PC-9 (cell line): Measurements from ENCODE around the gene MIEN1. TPM values are rescaled to one million over a fixed set of nuclear protein-coding genes. Genes with fewer than 3 reads are reported as not detected.
A peak's percentile ranks its signal among the peaks of the same experiment; 100 is the strongest.

Experiments used
- BruUV-seq: library from RNA; stranded (reverse); fragments of 400-500 nt; replicated peaks from 2 replicates; lab custom pipeline; 2021; lab: Mats Ljungman, UMichigan
- CTCF ChIA-PET: fragments of 300-600 bp; sonication (Branson Sonifier 250); formaldehyde crosslinking; loops from one replicate; lab custom pipeline; 2022; ENCODE audit warnings: antibody characterized with exemption; lab: Charles Lee
- POLR2A ChIA-PET: fragments of 300-600 bp; sonication (Branson Sonifier 250); formaldehyde crosslinking; loops from one replicate; lab custom pipeline; 2022; ENCODE audit warnings: antibody characterized with exemption; ENCODE audit not compliant: unreplicated experiment; lab: Charles Lee
- DNase-seq, 2 experiments: peaks; one replicate each; pipeline versions ENCODE4 v3.0.0 to v3.0.0-alpha.2; 2015 to 2022; ENCODE audit warnings: mixed read lengths in 1 of 2
- H2AFZ ChIP-seq: fragments of 200-600 bp; sonication (generic); 2 replicates; pipeline ENCODE4 v1.8.1; 2017; ENCODE audit warnings: antibody characterized with exemption
- H3F3A ChIP-seq: fragments of 200-600 bp; sonication (generic); 2 replicates; pipeline ENCODE4 v1.8.1; 2017; ENCODE audit warnings: antibody characterized with exemption, mild to moderate bottlenecking, low read depth; ENCODE audit not compliant: insufficient read depth
- H3K27ac ChIP-seq: fragments of 200-600 bp; sonication (generic); 2 replicates; pipeline ENCODE4 v1.6.1; 2016; ENCODE audit warnings: mixed run types
- H3K27me3 ChIP-seq: fragments of 200-600 bp; sonication (generic); 2 replicates; pipeline ENCODE4 v1.6.1; 2016; ENCODE audit warnings: low read depth, mixed run types; ENCODE audit not compliant: insufficient read depth
- H3K36me3 ChIP-seq: fragments of 200-600 bp; sonication (generic); 2 replicates; pipeline ENCODE4 v1.6.1; 2016; ENCODE audit warnings: low read depth, mixed run types
- H3K4me1 ChIP-seq: fragments of 200-600 bp; sonication (generic); replicated peaks from 2 replicates; pipeline ENCODE4 v1.6.1; 2016; ENCODE audit warnings: mixed run types; ENCODE audit not compliant: insufficient read depth
- H3K4me2 ChIP-seq: fragments of 200-600 bp; sonication (generic); 2 replicates; pipeline ENCODE4 v1.6.1; 2017; ENCODE audit warnings: mixed run types
- H3K4me3 ChIP-seq: fragments of 200-600 bp; sonication (generic); 2 replicates; pipeline ENCODE4 v1.6.1; 2016; ENCODE audit warnings: mixed run types
- H3K79me2 ChIP-seq: fragments of 200-600 bp; sonication (generic); 2 replicates; pipeline ENCODE4 v1.6.1; 2017; ENCODE audit warnings: low read depth, mixed run types
- H3K9me2 ChIP-seq: fragments of 200-600 bp; sonication (generic); 2 replicates; pipeline ENCODE4 v1.8.1; 2017; ENCODE audit warnings: mild to moderate bottlenecking; ENCODE audit not compliant: insufficient read depth
- H3K9me3 ChIP-seq: fragments of 200-600 bp; sonication (generic); 2 replicates; pipeline ENCODE4 v1.8.1; 2016; ENCODE audit warnings: low read depth; ENCODE audit not compliant: insufficient read depth
- H4K20me1 ChIP-seq: fragments of 200-600 bp; sonication (generic); 2 replicates; pipeline ENCODE4 v1.8.1; 2017; ENCODE audit not compliant: insufficient read depth
- CTCF ChIP-seq: fragments of 200-600 bp; sonication (generic); conservative IDR thresholded peaks from 2 replicates; pipeline ENCODE4 v1.6.1; 2017; ENCODE audit warnings: mixed run types, antibody characterized with exemption, mild to moderate bottlenecking, moderate library complexity
- EZH2 ChIP-seq: fragments of 200-600 bp; sonication (generic); IDR thresholded peaks from 2 replicates; pipeline ENCODE4 v1.8.0; 2017; ENCODE audit warnings: antibody characterized with exemption, low read depth
- intact Hi-C: fragments of 100-400 bp; cut with micrococcal nuclease; formaldehyde crosslinking; loops from one replicate; pipeline ENCODE4 v1.10.0; 2022; ENCODE audit not compliant: unreplicated experiment
- total RNA-seq: library from RNA; stranded (reverse); gene quantifications from 2 replicates; pipeline ENCODE4 v1.2.3, GENCODE V29; 2021

The MIEN1 gene
- total RNA-seq, 1 experiment from 2014 or later = 49.2 TPM

GRCh38 chr17:39688475-39688835 is 41.9 kb downstream of the MIEN1 start:
- no peak for DNase-seq
- BruUV-seq = no TSS peak
- no peaks in the 10 kb centered on the region for H3K79me2 ChIP-seq
- H3K4me2 ChIP-seq = peak overlapping the region; percentile 95
- H3K27me3 ChIP-seq = no peaks in the 10 kb centered on the region
- no peaks in the 10 kb centered on the region for H3K9me3 ChIP-seq
- peak overlapping the region; percentile 84 for H3K27ac ChIP-seq
- ChIA-PET POLR2A (interaction anchor here (0.7 kb wide), 2 partner anchors 11 to 52 kb away, joined by 3 to 7 read pairs; no protein-coding TSS in a partner anchor), CTCF (interaction anchor here (0.6 to 0.9 kb wide), 3 partner anchors 16 to 366 kb away, joined by 3 to 15 read pairs (median 5); partner anchors contain the start of gene MED24)
- TF ChIP-seq EZH2 (no peak), CTCF (no peak)
- no peaks in the 10 kb centered on the region for H4K20me1 ChIP-seq
- no peaks in the 10 kb centered on the region for H3K9me2 ChIP-seq
- intact Hi-C loops = no loop called here
- H2AFZ ChIP-seq = peak overlapping the region; percentile 92
- peaks cover 26% of the 10 kb centered on the region for H3K4me1 ChIP-seq
- H3K4me3 ChIP-seq = peak overlapping the region; percentile 68
- no peaks in the 10 kb centered on the region for H3K36me3 ChIP-seq
- H3F3A ChIP-seq = peaks cover 30% of the 10 kb centered on the region

GRCh38 chr17:39687546-39688474 is 42.5 kb downstream of the MIEN1 start, which contains the start of gene PGAP3:
Gene PGAP3 (minus strand): TSS chr17:39688057. CDS start chr17:39688014, 43 bp downstream.
- CTCF ChIA-PET = interaction anchor here (0.6 kb wide), 2 partner anchors 144 to 367 kb away, joined by 5 to 15 read pairs; partner anchors contain the start of gene MED24
- POLR2A ChIA-PET = interaction anchor here (0.6 to 0.7 kb wide), 5 partner anchors 12 to 534 kb away, joined by 3 to 7 read pairs (median 3); partner anchors contain the start of gene MED1

More at GRCh38 chr17:39687546-39688474, 42.5 kb downstream of the MIEN1 start, which contains the start of gene PGAP3:
- no peaks in the 10 kb centered on the region for H3K9me3 ChIP-seq
- H3K79me2 ChIP-seq = no peaks in the 10 kb centered on the region
- DNase-seq = peak; percentile 82 to 86
- no peaks in the 10 kb centered on the region for H3K9me2 ChIP-seq
- H3K27ac ChIP-seq = peak within 1 kb of the TSS; percentile 84
- TF ChIP-seq CTCF (no peak), EZH2 (no peak)
- intact Hi-C loops = no loop called here
- peaks cover 26% of the 10 kb centered on the region for H3K4me1 ChIP-seq
- H3K4me2 ChIP-seq = peak within 1 kb of the TSS; percentile 95
- H3F3A ChIP-seq = peaks cover 30% of the 10 kb centered on the region
- peak within 1 kb of the TSS; percentile 92 for H2AFZ ChIP-seq
- no peaks in the 10 kb centered on the region for H3K27me3 ChIP-seq
- BruUV-seq = TSS peak; percentile 84
- peak within 1 kb of the TSS; percentile 68 for H3K4me3 ChIP-seq
- H4K20me1 ChIP-seq = no peaks in the 10 kb centered on the region
- H3K36me3 ChIP-seq = no peaks in the 10 kb centered on the region
